HG02973 (cell line): ENCODE results near the gene ARMC2.
"Not testable (repeated sequence)": the region's sequence is repeated elsewhere in the genome, so short reads cannot be mapped to it uniquely, and the experiment has no call there.

Experiments
- ATAC-seq: cut with Tn5 transposase; IDR thresholded peaks from one replicate; pipeline ENCODE4 v1.9.1; 2021; ENCODE audit warnings: moderate library complexity; ENCODE audit not compliant: unreplicated experiment

Gene ARMC2

DNA sequence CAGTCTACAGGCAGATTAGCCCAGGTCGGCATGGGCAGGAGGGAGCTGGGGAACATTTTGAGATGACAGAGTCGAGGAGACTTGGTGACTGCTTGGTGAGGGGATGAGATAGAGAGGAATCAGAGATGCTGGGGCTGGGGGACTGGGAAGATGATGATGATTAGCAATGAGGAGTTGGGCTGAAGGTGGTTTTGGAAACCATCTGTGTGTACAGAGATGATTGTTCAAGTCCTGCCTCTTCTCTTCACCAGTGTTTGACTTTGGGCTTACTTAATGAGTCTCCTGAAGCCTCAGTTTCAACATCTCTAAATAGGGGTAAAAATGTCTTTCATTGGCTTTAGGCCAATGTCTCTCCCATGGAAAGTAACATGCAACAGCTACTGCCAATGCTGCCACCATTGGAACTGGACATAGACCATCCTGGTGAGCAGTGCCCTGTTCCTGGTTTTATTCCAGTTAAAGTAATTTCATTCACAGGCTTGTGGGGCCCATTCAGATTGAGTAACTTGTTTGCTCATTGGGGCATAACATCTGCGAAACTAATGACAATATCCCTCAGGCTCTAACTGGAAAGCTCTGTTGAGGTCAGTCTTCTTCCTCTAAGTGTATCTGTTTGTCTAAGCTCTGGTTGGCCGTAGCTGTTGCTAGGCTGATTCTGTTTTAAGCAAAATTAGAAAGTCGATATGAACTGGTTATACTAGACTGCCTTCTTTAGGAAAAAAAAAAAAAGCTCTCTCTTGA, 99.1 kb downstream of the ARMC2 start:
- ATAC-seq: no peak

DNA sequence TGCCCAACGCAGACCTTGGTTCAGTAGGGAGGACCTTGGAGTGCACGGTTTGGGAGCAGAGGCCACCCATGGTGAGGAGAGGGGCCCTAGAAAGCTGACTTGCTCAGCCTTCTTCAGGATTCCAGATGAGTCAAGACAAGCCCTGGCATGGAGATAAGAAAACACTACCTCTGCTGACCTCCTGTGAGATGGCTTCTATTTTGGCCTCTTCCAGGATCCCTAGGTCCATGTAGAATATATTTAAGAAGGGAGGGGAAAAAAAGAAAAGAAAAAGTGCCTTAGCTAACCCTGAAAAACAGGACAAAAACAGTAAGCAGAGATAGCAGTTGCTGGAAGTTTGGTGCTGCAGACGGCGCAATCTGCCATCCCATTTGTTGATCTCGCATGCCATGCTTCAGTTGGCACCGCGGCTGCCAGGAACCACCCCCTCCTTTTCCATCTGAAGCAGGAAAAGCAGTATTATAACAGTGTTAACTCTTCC, 100.0 kb downstream of the ARMC2 start:
- ATAC-seq: no peak

- no peak for ATAC-seq
Measured at GRCh38 chr6:108951351-108951953, 103.2 kb downstream of the ARMC2 start.

DNA sequence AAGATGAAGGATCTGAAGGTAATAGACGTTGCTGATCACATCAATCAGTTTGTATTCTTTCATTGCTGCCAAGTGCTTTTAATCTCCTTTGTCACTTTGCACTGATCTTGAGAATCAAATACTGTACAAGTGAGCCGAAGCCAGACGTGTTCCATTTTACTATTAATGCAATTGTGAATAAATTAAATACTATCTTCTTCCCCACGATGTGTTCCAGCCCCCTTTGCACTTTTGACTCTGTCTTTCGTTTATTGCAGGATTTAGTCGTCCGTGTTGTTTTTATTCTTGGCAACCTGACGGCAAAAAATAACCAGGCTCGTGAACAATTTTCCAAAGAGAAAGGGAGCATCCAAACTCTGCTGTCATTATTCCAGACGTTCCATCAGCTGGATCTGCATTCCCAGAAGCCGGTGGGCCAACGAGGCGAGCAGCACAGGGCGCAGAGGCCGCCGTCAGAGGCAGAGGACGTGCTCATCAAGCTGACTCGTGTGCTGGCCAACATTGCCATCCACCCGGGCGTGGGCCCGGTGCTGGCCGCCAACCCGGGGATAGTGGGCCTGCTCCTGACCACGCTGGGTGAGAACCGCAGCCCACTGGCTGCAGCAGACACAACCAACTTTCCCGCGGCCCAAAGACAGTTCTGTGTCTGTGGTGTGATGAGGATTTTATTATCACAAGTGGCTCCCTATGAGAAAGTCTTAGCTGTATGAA, 104.7 kb downstream of the ARMC2 start:
- no peak for ATAC-seq

- no peak for ATAC-seq
Measured at GRCh38 chr6:108953681-108954080, 105.5 kb downstream of the ARMC2 start.

GRCh38 chr6:108955329-108955949, 107.2 kb downstream of the ARMC2 start:
- ATAC-seq: no peak

GRCh38 chr6:108957221-108957620, 109.0 kb downstream of the ARMC2 start:
- ATAC-seq: no peak

DNA sequence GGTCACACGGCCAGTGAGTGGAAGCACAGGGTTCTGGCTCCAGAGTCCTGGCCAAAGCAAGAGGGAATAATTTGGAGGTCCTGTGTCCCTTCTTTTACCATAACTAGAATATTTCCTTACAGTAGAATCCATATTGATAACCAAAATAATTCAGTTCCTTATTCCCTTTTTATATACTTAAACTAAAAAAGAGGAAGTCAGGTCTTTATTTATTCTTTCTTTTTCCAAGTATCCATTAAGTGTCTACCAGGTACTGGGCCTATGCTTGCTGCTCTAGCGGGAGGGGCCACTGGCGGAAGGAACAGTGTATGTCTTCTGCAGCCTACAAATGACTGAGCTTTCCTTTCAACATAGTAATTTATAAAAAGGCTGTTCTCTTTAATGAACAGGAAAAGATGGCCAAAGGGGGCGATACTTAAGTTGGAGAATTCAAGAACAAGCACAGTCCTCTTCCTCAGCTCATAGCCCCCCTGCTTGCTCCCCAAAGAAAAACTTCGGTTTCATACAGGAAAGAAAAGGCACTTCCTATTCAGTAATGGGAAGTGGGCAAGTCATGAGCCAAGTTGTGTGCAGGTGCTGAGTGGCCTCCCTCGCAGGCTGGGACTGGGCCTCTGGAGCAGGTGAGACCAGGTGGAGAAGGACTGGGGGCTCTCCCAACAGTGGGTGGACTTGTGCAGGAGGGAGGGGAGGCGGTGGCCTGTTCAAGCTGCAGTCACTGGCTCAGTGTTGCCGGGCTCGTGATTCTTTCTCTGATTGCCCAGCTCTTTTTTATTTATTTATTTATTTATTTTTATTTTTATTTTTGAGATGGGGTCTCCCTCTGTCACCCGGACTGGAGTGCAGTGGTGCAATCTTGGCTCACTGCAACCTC, 110.9 kb downstream of the ARMC2 start:
- ATAC-seq: no peak

- no peak for ATAC-seq
Measured at GRCh38 chr6:108959972-108960582, 111.9 kb downstream of the ARMC2 start.

DNA sequence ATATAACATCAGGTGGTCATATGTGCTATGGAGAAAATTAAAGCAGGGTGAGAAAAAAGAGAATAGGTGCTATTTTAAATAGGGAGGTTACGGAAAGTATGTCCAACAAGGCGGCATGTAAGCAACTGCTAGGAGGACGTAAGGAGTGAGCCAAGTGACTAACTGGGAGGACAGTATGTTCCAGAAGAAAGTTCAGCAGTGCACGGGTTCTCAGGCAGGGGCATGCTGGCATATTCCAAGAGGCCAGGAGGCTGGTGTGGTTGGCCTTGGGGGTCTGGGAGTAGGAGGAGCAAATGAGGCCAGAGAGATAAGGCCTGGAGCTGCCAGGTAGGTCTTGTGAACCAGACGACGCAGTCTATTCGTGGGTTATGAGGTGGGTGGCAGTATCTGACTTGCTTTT, 112.4 kb downstream of the ARMC2 start:
- ATAC-seq: no peak

DNA sequence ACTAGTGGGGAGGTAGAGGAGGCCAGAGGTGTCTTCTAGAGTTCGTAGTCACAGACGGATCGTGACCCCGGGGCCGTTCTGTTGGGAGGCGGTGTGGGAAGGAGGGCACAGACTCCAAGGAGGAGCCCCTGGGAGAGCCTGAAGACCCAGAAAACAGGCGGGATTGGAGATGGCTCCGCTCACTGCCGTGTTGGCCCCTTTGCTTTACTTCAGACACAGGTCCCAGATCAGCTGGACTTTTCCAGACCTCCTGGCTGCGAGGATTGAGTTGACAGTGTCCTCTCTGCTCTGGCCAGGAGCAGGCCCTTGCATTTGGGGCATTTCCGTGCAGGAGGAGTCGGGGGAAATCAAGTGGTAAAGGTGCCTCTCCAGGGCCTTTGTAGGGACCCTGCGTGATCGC, 112.9 kb downstream of the ARMC2 start:
- no peak for ATAC-seq

DNA sequence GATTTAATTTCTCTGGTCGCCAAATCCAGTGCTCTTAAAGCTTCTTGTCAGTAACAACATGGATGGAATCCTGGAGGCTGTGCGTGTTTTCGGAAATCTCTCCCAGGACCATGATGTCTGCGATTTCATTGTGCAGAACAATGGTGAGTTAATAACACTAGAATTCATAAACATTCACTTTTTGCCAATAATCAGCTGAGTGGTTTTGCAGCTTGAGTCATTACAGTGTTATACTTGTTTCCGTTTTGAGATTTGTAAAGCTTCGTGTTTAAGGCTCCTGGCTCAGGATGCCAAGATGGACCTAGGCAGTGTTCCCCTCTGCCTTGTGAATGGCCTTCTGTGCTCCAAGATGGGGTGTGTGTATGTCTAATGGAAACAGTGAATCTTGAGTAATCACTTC, 113.8 kb downstream of the ARMC2 start:
- ATAC-seq: no peak

DNA sequence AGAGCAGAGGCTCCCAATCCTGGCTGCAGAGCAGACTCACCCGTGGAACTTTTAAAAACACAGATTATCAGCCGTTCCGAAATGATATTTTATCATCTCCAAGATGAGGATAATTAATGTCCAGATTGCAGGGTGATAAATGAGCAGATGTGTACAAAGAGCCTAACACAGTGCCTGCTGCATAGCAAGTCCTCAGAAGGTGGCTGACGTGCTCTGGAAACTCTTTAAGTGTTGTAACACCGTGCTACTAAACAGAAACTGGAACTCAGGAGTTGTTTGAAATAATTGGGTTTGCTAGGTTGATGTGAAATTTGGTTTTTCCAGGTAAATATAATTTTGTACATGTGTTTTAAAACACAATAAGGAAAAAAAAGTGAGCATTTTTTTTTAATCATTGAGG, 118.0 kb downstream of the ARMC2 start:
- no peak for ATAC-seq

DNA sequence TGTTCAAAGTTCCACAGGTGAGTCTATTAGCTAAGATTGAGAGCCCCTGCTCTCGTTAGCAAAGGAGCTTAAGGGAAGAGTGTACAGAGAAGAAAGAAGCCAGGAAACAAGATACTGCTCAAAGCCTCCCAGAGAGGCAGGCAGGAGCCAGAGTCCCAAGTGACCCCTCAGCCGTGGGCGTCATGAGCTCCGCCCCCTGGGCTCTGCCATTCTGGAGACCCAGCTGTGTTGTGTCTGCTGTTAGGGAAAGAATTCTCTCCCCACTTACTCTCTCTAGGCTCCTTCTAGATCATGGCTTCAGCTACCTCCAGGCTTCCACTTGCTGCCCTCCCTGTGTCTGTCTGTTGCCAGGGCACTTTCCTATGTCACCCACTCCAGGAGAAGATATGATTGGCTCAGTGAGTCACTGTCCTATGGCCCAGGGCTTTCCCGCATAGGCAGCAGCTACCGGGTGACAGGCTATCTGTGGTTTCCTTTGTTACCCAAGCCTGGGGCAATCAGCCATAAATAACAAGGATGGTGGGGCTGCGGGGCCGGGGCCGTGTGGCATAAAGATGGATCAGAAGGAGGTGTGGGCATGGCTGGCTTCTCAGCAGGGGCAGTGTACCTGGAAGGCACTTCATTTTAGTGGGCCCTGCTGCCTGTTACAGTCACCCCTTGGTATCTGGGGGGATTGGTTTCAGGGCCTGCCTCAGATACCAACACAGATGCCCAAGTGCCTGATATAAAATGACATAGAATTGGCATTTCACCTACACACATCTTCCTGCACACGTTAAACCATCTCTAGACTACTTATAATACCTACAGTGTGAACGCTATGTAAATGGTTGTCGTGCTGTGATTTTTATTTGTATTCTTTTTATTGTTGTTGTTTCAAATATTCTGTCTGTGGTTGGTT, 118.9 kb downstream of the ARMC2 start:
- ATAC-seq: no peak

GRCh38 chr6:108968325-108969316, 120.4 kb downstream of the ARMC2 start:
- ATAC-seq: no peak

DNA sequence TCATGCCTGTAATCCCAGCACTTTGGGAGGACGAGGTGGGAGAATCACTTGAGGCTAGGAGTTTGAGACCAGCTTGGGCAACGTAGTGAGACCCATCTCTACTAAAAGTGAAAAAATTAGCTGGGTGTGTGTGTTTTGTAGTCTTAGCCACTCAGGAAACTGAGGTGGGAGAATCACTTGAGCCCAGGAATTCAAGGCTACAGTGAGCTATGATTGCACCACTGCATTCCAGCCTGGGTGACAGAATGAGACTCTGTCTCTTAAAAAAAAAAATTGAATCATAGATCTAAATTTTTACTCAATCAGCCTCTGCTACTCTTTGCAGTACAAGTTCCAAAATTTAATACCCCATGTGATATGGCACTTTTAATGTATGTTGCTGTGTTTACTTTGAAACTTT, 121.6 kb downstream of the ARMC2 start:
- no peak for ATAC-seq

GRCh38 chr6:108974201-108974600, 126.0 kb downstream of the ARMC2 start:
- ATAC-seq: no peak

GRCh38 chr6:108978638-108979037, 130.4 kb downstream of the ARMC2 start:
- ATAC-seq: not testable (repeated sequence)
